HepG2 (cell line): ENCODE measurements around the gene NUBP2. TPM values are rescaled to one million over a fixed set of nuclear protein-coding genes. Genes with fewer than 3 reads are reported as not detected.

Experiments used
- AFF4 ChIP-seq: sonication (generic); formaldehyde crosslinking; IDR thresholded peaks from 2 replicates; pipeline ENCODE4 v1.4.0; 2020; ENCODE audit warnings: missing genetic modification reagents
- ARID3A ChIP-seq: IDR thresholded peaks from 2 replicates; pipeline ENCODE4 v1.6.1; 2012; ENCODE audit warnings: low read depth, low read length, improper control_type of control experiment
- ATF1 ChIP-seq: IDR thresholded peaks from 2 replicates; pipeline ENCODE4 v1.6.1; 2016; ENCODE audit warnings: mild to moderate bottlenecking, control low read depth
- DDIT3 ChIP-seq: sonication (generic); formaldehyde crosslinking; IDR thresholded peaks from 2 replicates; pipeline ENCODE4 v1.4.0; 2020; ENCODE audit warnings: mild to moderate bottlenecking, missing genetic modification reagents
- E2F2 ChIP-seq: sonication (generic); formaldehyde crosslinking; IDR thresholded peaks from 2 replicates; pipeline ENCODE4 v1.4.0; 2020; ENCODE audit warnings: missing genetic modification reagents, borderline replicate concordance
- GLI4 ChIP-seq: sonication (generic); formaldehyde crosslinking; IDR thresholded peaks from 2 replicates; pipeline ENCODE4 v1.5.1; 2020; ENCODE audit warnings: missing genetic modification reagents, mild to moderate bottlenecking, moderate library complexity, borderline replicate concordance
- IKZF4 ChIP-seq: sonication (generic); formaldehyde crosslinking; IDR thresholded peaks from 2 replicates; pipeline ENCODE4 v1.5.1; 2020; ENCODE audit warnings: borderline replicate concordance, mild to moderate bottlenecking, low read depth, missing genetic modification reagents; ENCODE audit errors: not compliant biosample characterization
- KLF15 ChIP-seq: sonication (generic); formaldehyde crosslinking; IDR thresholded peaks from 2 replicates; pipeline ENCODE4 v1.8.1; 2023; ENCODE audit warnings: borderline replicate concordance, mild to moderate bottlenecking, inconsistent platforms, missing genetic modification reagents, mixed read lengths
- KLF16 ChIP-seq, 2 experiments: sonication (generic) in 1 of 2; formaldehyde crosslinking in 1 of 2; IDR thresholded peaks; 2 replicates each; pipeline versions ENCODE4 v1.6.1 to v1.8.0; 2016 to 2023; ENCODE audit warnings: missing genetic modification reagents in 2 of 2, missing compliant biosample characterization in 1 of 2
- NR2F2 ChIP-seq: IDR thresholded peaks from 2 replicates; pipeline ENCODE4 v1.6.1; 2012; ENCODE audit warnings: low read depth, inconsistent platforms, borderline replicate concordance
- RBM22 ChIP-seq: fragments of 200-400 bp; formaldehyde crosslinking; optimal IDR thresholded peaks from 2 replicates; pipeline ENCODE3; 2017; ENCODE audit warnings: mild to moderate bottlenecking, low read length, moderate library complexity
- SETDB1 ChIP-seq: sonication (generic); formaldehyde crosslinking; IDR thresholded peaks from 2 replicates; pipeline ENCODE4 v1.5.1; 2020; ENCODE audit warnings: missing genetic modification reagents, mild to moderate bottlenecking, borderline replicate concordance
- SMC3 ChIP-seq: IDR thresholded peaks from 2 replicates; pipeline ENCODE4 v1.6.1; 2011; ENCODE audit warnings: low read length, improper control_type of control experiment
- TRIM24 ChIP-seq: sonication (generic); formaldehyde crosslinking; IDR thresholded peaks from 2 replicates; pipeline ENCODE4 v1.8.0; 2022; ENCODE audit warnings: mild to moderate bottlenecking, missing genetic modification reagents
- ZC3H13 ChIP-seq: sonication (generic); formaldehyde crosslinking; IDR thresholded peaks from 2 replicates; pipeline ENCODE4 v1.8.1; 2023; ENCODE audit warnings: mild to moderate bottlenecking, missing genetic modification reagents, moderate library complexity
- ZFP36 ChIP-seq: fragments of 150-350 bp; IDR thresholded peaks from 2 replicates; pipeline ENCODE4 v1.6.1; 2018; ENCODE audit warnings: borderline replicate concordance, low read length, low read depth; ENCODE audit not compliant: partially characterized antibody
- ZNF296 ChIP-seq: sonication (generic); formaldehyde crosslinking; conservative IDR thresholded peaks from 2 replicates; pipeline ENCODE4 v1.5.0; 2020; ENCODE audit warnings: mild to moderate bottlenecking, missing genetic modification reagents
- ZNF547 ChIP-seq: sonication (generic); formaldehyde crosslinking; IDR thresholded peaks from 2 replicates; pipeline ENCODE4 v1.5.1; 2020; ENCODE audit warnings: mild to moderate bottlenecking, missing genetic modification reagents
- ZNF713 ChIP-seq: sonication (generic); formaldehyde crosslinking; IDR thresholded peaks from 2 replicates; pipeline ENCODE4 v1.4.0; 2020; ENCODE audit warnings: mild to moderate bottlenecking, missing genetic modification reagents
- polyA plus RNA-seq, 8 experiments: library from polyadenylated mRNA; depleted of rRNA in 3 of 8; stranded (reverse) in 7 of 8; unstranded in 1 of 8; fragments of >200 nt; fragmentation: Illumina TruSeq in 4 of 8; extraction: Trizol in 4 of 8; gene quantifications; 2 replicates each; pipeline versions ENCODE4 v1.2.1 to v1.2.3, GENCODE V29; 2011 to 2016; ENCODE audit warnings: low read depth in 4 of 8, missing spikeins in 1 of 8, mixed read lengths in 1 of 8; ENCODE audit not compliant: insufficient read depth in 1 of 8
- total RNA-seq, 5 experiments: library from RNA; depleted of rRNA; stranded (reverse); fragments of >200 nt; fragmentation: Illumina TruSeq; extraction: Trizol; gene quantifications; 2 replicates each; pipeline ENCODE4 v1.2.3, GENCODE V29; 2016; ENCODE audit warnings: low read depth in 1 of 5
- TF ChIP-seq, protein P1 (sequence below): sonication (generic); formaldehyde crosslinking; IDR thresholded peaks from 2 replicates; pipeline ENCODE4 v1.8.1; 2022; ENCODE audit warnings: mild to moderate bottlenecking, missing genetic modification reagents

NUBP2 gene
- total and polyA plus RNA-seq, 2 of the 13 experiments (the other 11 are each of a cell fraction or from before 2014, with no cell fraction given), result 25.7 to 61.5 TPM

GRCh38 chr16:1782408-1783264 is at the start of gene NUBP2, which contains the start of gene SPSB3 (continued):
- TF ChIP-seq ARID3A (no peak), GLI4 (no peak), AFF4 (CRISPR knock-in tag) (no peak), NR2F2 (no peak; the same call in 1 of the 2 replicates), ZNF296 (no peak), SETDB1 (CRISPR knock-in tag) (no peak), ZC3H13 (CRISPR knock-in tag) (peak; percentile 84), KLF16 (CRISPR knock-in tag; IDR thresholded peaks at IDR 0.05) (peak in 1 of 2 experiments; percentile 61; a peak in 1 of 4 replicates), ZNF713 (CRISPR knock-in tag) (0 out of 2 replicates have a peak, but pooled peaks have one; percentile 49), ATF1 (CRISPR knock-in tag) (peak; percentile 98), DDIT3 (CRISPR knock-in tag) (no peak), TRIM24 (no peak), RBM22 (no peak), ZNF547 (no peak), SMC3 (no peak), ZFP36 (no peak), E2F2 (CRISPR knock-in tag) (no peak), KLF15 (CRISPR knock-in tag) (peak; percentile 45; the same call in 1 of the 2 replicates), IKZF4 (CRISPR knock-in tag) (no peak)
- TF ChIP-seq, protein P1, sequence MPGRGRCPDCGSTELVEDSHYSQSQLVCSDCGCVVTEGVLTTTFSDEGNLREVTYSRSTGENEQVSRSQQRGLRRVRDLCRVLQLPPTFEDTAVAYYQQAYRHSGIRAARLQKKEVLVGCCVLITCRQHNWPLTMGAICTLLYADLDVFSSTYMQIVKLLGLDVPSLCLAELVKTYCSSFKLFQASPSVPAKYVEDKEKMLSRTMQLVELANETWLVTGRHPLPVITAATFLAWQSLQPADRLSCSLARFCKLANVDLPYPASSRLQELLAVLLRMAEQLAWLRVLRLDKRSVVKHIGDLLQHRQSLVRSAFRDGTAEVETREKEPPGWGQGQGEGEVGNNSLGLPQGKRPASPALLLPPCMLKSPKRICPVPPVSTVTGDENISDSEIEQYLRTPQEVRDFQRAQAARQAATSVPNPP (CRISPR knock-in tag), result no peak; the same call in 1 of the 2 replicates
